ENCODE measurements around the gene SIK1. TPM values are rescaled to one million over a fixed set of nuclear protein-coding genes. Genes with fewer than 3 reads are reported as not detected.
"Not testable (repeated sequence)": the region's sequence is repeated elsewhere in the genome, so short reads cannot be mapped to it uniquely, and the experiment has no call there.

Gene SIK1
- polyA plus RNA-seq, 3 donors = 1.1 to 5.4 (median 1.8) TPM

- DNase-seq = not testable (repeated sequence)
Observed at GRCh38 chr21:43398000-43398399, 28.9 kb downstream of the SIK1 start.

GRCh38 chr21:43397439-43397808 lies 29.5 kb downstream of the SIK1 start:
- not testable (repeated sequence) for DNase-seq

- DNase-seq = not testable (repeated sequence)
Observed at GRCh38 chr21:43396788-43397438, 30.0 kb downstream of the SIK1 start.

- not testable (repeated sequence) for DNase-seq
Observed at GRCh38 chr21:43383351-43383750, 43.6 kb downstream of the SIK1 start.

- not testable (repeated sequence) for DNase-seq
Observed at GRCh38 chr21:43382902-43383301, 44.0 kb downstream of the SIK1 start.

DNA sequence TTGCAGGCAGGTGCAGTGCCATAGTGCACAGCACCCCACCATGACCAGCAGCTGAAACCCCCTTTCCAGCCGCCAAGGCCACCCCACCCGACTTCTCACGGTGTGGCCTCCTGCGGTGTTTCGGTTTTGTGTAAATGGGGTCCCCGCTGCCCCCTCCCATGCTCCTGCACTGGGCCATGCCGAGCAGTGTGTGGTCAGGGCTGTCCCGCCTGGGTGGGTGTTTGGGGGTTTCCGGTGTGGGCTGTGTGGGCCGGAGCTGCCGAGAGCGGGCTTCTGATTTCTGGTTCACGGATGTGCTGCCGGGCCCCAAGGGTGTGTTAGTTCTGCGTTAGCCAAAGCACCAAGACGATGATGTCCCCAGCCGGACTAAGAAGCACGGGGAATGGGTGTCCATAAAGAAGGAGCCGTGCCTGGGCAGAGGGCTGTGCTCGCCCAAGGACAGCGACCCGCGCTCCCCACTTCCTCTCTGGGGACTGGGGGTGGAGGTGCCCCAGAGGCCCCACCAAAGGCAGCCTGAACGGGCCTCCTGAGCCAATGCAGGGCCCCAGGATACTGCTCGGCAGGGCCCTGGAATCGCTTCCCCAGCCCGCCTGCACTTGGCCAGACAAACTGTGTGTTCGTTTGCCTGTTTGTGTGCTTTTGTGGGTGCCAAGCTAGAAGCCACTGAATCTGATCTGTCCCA lies 45.9 kb downstream of the SIK1 start:
- DNase-seq = not testable (repeated sequence)

- DNase-seq = not testable (repeated sequence)
Observed at GRCh38 chr21:43380337-43380736, 46.6 kb downstream of the SIK1 start.

DNA sequence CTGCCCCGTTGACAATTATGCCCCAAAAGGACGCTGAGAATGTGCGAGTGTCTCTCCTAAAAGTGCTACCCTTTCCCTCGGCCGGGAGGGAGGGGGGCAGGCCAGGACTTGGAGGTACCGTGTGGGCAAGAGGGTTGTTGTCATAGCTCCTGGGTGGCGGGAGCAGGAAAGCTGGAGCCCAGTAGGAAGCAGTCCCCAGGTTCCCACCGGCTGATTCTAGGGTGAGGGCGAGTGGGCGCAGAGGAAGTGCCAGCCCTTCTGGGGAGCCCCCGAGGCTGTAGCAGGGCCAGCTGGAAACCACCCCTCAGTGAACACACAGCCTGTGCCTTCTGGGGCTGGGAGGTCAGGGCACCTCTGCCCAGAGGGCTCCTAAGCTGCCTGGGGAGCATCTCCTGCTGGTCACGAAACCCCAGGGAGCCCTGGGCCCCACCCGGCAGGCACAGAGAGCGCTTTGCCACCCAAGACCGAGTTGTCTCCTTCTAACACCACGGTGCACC lies 47.3 kb downstream of the SIK1 start:
- DNase-seq = not testable (repeated sequence)

DNA sequence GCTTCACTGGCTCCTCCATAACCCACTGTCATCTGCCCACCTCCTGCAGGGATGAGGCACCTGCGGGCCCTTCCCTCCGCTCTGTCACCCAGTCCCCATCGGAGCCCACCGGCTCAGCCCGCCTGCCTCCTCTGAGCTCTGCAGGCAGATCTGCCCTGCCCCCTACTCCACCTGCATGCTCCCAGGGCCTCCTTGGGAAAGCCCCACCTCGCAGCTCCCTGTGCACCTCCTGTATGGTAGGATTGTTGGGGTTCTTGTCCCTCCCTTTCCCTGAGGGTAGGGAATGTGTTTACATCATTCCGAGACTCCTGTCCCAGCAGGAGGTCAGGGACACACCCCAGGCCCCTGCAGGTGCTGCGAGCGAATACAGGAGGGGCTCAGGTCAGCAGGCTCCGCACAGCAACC lies 50.5 kb downstream of the SIK1 start:
- no peak for DNase-seq

- no peak for DNase-seq
Observed at GRCh38 chr21:43375837-43376477, 51.0 kb downstream of the SIK1 start.

DNA sequence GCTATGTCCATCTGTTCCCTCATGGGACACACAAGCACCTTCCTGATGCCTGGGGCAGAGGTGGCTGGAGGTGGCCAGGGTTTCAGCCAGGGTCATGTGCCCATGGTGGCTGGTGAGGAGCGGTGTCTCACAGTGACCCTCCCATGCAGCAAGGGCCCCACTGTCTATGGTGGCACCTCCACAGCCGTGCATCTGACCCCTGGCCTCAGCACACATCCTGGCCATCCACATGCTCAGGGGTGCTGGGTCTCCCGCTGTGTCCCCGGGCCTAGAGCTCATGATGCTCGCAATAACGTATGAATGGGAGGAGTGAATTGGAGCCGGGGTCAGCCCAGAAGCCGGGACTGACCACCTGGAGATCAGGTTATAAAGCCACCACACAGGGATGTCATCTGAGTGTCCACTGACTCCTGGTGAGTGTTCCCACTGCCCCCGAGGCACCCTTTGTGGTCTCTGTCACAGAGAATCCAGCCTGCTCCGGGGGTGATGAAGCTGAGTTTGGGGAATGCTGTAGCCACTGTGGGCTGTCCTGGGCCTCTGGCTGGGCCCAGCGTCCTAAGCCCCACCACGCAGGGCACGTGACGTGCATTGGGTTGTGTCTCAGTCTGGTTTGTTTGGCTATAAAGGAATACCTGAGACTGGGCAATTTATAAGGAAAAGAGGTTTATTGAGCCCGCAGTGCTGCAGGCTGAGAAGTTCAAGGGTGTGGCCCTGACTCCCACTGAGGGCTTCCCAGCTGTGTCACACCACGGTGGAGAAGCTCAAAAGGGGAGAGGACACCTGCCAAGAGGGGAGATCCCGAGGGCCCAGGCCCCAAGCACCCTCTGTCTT lies 51.7 kb downstream of the SIK1 start:
- DNase-seq = no peak

- DNase-seq = no peak
Observed at GRCh38 chr21:43374228-43374885, 52.6 kb downstream of the SIK1 start.

- DNase-seq = no peak
Observed at GRCh38 chr21:43373362-43374227, 53.3 kb downstream of the SIK1 start.

DNA sequence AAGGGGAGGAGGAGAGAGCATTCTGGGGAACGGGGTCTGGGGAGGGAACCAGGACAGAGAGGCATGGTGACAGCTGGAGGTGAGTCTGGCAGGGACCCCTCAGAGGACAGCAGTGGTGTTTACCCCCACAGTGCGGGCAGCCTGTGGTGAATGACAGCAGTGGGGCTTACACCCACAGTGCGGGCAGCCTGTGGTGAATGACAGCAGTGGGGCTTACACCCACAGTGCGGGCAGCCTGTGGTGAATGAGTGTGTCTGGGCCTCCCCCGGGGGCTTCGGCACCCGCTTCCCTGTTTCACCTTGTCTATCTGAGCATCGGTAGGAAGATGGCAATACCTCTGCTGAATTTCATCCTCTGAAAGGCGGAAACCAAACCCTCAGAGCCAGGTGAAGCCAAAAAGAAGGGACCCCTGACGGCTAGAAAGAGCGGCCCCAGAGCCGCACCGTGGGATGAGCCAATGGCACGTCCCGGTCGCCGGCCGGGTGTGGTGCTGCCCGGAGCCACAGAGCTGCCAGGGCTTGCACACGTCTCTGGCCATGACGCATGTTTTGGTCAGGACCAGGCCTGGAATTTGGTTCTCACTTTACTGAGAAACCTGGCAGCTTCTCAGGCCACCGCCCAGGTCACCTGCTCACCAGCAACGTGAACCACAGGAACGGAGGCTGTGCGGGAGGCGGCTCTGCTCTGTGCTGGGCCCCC lies 54.1 kb downstream of the SIK1 start:
- DNase-seq = no peak

DNA sequence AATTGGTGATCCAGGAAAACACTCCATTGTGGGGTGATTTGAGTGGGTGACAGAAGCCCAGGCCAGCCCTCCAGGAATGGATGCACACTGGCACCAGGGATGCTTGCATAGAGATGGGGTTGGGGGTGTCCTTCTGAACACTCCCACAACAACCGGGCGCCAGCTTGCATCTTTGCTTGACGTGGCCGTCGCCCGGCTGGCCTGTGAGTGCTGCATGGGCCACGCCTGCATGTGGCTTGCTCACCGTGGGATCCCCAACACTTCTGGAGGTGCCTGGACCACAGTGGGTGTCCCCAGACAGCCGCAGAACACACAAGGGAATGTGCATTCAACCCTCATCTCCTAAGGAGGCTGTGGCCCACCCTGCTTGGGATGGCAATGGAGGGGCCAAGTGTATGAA lies 55.1 kb downstream of the SIK1 start:
- DNase-seq = no peak

DNA sequence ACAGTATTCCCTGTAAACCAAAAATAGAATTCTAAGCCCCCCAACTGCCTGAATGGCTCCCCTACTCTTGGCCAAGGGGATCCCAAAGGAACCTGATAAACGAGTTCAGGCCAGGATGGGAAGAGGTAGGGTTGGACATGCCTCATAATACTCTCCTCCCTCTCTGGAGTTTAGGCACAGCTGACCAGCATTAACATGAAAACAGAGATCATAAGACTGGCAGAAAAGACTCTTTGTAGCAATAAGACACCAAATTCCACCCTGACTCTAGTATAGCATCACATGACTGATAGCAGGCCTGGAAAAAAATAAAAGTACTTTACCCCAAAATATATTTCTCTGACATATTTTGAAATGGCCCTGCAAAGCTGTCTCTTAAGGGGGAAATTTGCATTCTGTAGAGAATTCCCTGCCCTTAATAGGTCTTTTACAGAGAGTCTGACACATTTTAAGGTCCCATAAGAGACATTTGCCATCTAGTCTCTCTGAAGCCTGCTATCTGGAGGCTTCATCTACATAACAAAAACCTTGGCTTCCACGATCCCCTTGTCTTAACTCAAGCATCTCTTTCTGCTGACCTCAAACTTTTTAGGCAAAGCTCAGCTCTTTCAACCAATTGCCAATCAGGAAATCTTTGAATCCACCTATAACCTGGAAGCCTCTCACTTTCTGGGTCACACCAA lies 55.9 kb downstream of the SIK1 start:
- no peak for DNase-seq

DNA sequence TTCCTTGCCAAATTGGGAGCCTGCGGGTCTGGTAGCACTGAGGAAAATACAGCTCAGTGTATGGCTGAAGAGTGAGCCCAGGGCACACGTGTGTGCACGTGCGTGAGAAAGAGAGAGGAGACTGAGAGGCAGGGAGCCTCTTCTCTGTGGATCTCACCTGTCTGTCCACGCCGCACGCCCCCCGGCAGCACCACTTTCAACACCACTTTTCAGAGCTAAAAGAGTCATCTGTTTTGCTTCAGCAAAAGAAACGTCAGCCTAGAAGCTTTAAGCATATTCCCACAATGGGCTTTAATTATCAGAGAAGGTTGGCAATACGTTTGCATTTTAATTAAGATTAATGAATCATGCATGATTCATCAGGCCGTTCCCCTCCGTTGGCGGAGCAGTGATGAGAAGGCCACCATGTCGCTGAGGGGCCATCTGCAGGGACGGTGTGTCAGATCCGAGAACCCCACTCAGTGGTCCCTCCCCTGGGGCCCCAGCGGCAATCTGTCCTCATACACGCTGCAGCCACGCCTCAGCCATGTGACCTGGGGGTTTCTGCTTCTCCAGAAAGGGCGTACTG lies 56.8 kb downstream of the SIK1 start:
- DNase-seq = no peak

- DNase-seq = no peak
Observed at GRCh38 chr21:43369596-43370090, 57.3 kb downstream of the SIK1 start.

- no peak for DNase-seq
Observed at GRCh38 chr21:43369124-43369523, 57.8 kb downstream of the SIK1 start.

Data from renal pelvis (tissue), 4 donors.